Measurements from ENCODE around the gene C1orf159.
A peak's percentile ranks its signal among the peaks of the same experiment; 100 is the strongest.
"Not testable (repeated sequence)": the region's sequence is repeated elsewhere in the genome, so short reads cannot be mapped to it uniquely, and the experiment has no call there.

The C1orf159 gene

DNA sequence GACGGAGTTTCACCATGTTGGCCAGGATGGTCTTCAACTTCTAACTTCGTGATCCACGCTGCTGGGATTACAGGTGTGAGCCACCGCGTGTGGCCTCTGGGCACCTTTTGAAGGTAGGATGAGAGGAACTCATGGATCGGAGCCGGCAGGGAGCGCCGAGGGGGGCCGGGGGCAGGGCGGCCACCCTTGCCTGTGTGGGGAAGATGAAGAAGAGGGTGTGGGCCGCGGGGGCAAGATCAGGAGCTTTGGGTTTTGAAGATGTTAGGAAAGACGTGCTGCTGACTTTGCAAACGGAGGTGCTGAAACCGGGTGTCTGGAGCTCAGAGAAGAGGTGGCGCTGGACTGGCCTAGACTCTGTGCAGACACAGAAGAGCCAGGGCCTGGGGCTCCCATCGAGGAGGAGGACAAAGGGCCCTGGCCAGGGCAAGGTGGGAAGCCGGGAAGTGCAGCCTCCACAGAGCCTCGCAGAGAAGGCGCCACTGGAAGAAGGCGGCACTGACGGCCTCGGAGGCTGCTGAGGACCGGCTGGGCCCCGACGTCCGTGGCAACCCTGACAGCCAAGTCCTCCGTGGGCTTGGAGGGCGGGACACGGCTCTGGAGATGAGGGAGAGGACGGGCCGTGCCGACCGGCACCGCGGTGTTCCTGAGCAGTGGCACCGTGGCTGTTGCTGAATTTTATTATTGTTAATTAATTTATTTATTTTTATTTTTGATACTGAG lies 55.4 kb downstream of the C1orf159 start:
- Histone ChIP-seq H3K27me3 (ENCODE audit: insufficient read depth, low read length) (peaks cover 67% of the 10 kb centered on the region), H3K4me3 (ENCODE audit: low read length) (peak overlapping the region; percentile 68), H3K36me3 (ENCODE audit: insufficient read depth, low read length) (peaks cover 2% of the 10 kb centered on the region; the same call in 1 of the 2 replicates), H3K27ac (ENCODE audit: low read depth, low read length) (no peak overlapping the region), H3K9me3 (ENCODE audit: insufficient read depth, low read depth, low read length) (no peaks in the 10 kb centered on the region), H3K4me1 (ENCODE audit: insufficient read depth, low read length) (no peaks in the 10 kb centered on the region), H3K9ac (ENCODE audit: low read depth, low read length) (no peak overlapping the region)
- 53% methylated on average over 37 of the region's 38 CpGs for whole genome bisulfite sequencing

DNA sequence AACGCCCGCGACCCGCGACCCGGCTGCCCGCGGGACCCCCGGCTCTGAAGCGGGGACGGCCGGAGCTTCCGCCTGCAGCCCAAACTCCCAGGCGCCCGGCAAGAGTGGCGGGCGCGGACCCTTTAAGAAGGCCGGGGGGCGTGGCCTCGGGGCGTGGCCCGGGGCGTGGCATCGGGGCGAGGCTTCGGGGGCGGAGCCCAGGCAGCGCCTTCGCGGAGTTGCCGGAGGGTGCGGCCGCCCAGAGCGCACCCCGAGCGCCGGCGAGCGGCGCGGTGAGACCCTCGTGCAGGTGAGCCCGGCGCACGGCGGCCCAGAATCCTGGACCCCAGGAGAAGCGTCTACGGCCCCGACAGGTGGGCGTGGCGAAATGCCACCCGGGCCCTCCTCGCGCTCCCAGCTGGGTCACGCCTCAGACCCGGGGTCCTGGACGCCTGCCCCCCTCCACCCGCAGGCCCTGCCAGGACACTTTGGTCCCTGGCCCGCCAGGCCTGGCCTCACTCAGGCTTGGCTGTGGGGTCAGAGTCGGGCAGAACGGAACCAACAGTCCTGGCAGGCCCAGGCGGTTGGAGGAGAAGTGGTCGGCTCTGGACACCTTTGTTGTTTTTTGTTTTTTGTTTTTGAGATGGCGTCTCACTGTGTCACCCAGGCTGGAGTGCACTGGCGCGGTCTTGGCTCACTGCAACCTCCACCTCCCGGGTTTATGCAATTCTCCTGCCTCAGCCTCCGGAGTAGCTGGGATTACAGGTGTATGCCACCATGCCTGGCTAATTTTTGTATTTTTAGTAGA lies 56.2 kb downstream of the C1orf159 start:
- 3% methylated on average over 69 of the region's 69 CpGs for WGBS
- no peak overlapping the region for H3K9ac ChIP-seq (ENCODE audit: low read depth, low read length)
- peak overlapping the region; percentile 68 for H3K4me3 ChIP-seq (ENCODE audit: low read length)
- no peaks in the 10 kb centered on the region for H3K4me1 ChIP-seq (ENCODE audit: insufficient read depth, low read length)
- peaks cover 8% of the 10 kb centered on the region for H3K36me3 ChIP-seq (ENCODE audit: insufficient read depth, low read length)
- H3K27me3 ChIP-seq (ENCODE audit: insufficient read depth, low read length) = peaks cover 67% of the 10 kb centered on the region
- H3K9me3 ChIP-seq (ENCODE audit: insufficient read depth, low read depth, low read length) = no peaks in the 10 kb centered on the region
- H3K27ac ChIP-seq (ENCODE audit: low read depth, low read length) = no peak overlapping the region

DNA sequence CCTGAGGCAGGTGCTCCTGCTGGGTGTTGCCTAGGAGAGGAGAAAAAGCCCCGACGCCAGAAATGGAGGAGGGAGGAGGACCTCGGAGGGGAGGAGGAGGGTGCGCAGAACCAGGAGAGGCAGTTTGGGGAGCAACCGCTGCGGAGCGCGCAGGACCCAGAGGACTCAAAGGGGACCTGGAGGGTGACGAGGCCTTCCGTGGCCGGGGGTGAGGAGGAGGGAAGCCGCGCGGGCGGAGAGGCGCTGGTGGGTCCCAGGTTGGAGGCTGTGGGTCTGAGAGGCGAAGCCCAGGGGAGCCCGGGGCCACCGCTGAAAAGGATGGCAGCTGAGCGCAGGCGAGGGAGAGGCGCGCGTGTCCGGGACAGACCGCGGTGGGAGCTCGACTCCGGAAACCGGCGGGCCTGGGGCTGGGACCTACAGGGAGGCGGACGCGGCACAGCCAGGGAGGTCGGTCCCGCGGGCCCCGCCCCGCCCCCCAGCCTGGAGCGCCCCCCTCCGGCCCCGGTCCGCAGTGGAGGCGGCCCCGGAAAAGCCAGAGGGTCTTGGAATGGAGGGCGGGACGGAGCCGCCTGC lies 56.9 kb downstream of the C1orf159 start:
- Histone ChIP-seq H3K9ac (ENCODE audit: low read depth, low read length) (no peak overlapping the region; the same call in 1 of the 2 replicates), H3K27ac (ENCODE audit: low read depth, low read length) (no peak overlapping the region), H3K27me3 (ENCODE audit: insufficient read depth, low read length) (peaks cover 62% of the 10 kb centered on the region), H3K36me3 (ENCODE audit: insufficient read depth, low read length) (peaks cover 14% of the 10 kb centered on the region), H3K4me3 (ENCODE audit: low read length) (peak overlapping the region; percentile 68), H3K9me3 (ENCODE audit: insufficient read depth, low read depth, low read length) (no peaks in the 10 kb centered on the region), H3K4me1 (ENCODE audit: insufficient read depth, low read length) (no peaks in the 10 kb centered on the region)
- WGBS = 2% methylated on average over 48 of the region's 48 CpGs

DNA sequence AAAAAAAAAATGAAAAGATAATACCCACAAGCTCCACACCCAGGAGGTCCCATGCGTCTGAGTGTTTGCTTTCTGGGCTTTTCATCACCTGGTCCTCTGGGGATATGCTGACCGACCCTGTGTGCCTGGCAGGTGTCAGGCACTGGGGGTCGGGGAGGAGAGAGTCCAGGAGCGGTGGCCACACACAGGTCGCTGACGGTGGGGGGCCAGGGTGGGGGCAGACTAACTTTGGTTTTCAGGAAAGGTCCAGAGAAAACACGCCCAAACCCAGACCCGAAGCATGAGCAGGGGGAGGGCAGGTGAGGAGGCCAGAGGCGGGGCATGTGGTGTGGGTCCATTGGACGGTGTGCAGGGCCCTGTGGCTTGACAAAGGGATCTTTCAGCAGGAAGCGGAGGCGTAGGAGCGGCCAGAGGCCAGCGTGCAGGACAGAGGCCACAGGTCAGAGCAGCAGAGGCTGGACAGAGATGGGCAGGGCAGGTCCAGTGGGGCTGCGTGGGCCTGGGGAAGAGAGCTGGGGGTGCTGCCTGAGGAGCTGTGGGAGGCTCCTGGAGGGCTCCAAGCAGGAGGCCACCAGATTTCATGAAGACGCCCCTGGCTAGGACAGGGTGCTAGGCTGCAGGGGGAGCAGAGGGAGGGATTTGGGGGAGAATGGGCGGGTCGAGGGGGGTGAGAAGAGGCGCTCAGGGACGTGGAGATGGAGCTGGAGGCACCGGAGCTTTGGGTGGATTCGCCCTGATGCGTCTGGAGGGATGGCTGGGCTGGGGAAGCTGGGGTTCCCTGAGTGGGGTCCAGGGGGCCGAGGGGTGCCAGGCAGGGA lies 57.6 kb downstream of the C1orf159 start:
- H3K27ac ChIP-seq (ENCODE audit: low read depth, low read length) = no peak overlapping the region
- H3K4me1 ChIP-seq (ENCODE audit: insufficient read depth, low read length) = no peaks in the 10 kb centered on the region
- no peak overlapping the region; the same call in 1 of the 2 replicates for H3K9ac ChIP-seq (ENCODE audit: low read depth, low read length)
- 43% methylated on average over 24 of the region's 24 CpGs for WGBS
- peak overlapping the region; percentile 68 for H3K4me3 ChIP-seq (ENCODE audit: low read length)
- peaks cover 18% of the 10 kb centered on the region for H3K36me3 ChIP-seq (ENCODE audit: insufficient read depth, low read length)
- H3K9me3 ChIP-seq (ENCODE audit: insufficient read depth, low read depth, low read length) = no peaks in the 10 kb centered on the region
- H3K27me3 ChIP-seq (ENCODE audit: insufficient read depth, low read length) = peaks cover 54% of the 10 kb centered on the region

DNA sequence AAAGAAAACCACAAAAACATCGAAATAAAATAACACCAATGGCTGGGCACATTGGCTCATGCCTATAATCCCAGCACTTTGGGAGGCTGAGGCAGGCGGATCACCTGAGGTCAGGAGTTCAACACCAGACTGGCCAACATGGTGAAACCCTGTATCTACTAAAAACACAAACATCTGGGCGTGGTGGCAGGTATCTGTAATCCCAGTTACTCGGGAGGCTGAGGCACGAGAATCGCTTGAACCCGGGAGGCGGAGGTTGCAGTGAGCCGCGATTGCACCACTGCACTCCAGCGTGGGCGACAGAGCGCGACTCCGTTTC lies 58.2 kb downstream of the C1orf159 start:
- peaks cover 49% of the 10 kb centered on the region for H3K27me3 ChIP-seq (ENCODE audit: insufficient read depth, low read length)
- H3K9me3 ChIP-seq (ENCODE audit: insufficient read depth, low read depth, low read length) = not testable (repeated sequence)

DNA sequence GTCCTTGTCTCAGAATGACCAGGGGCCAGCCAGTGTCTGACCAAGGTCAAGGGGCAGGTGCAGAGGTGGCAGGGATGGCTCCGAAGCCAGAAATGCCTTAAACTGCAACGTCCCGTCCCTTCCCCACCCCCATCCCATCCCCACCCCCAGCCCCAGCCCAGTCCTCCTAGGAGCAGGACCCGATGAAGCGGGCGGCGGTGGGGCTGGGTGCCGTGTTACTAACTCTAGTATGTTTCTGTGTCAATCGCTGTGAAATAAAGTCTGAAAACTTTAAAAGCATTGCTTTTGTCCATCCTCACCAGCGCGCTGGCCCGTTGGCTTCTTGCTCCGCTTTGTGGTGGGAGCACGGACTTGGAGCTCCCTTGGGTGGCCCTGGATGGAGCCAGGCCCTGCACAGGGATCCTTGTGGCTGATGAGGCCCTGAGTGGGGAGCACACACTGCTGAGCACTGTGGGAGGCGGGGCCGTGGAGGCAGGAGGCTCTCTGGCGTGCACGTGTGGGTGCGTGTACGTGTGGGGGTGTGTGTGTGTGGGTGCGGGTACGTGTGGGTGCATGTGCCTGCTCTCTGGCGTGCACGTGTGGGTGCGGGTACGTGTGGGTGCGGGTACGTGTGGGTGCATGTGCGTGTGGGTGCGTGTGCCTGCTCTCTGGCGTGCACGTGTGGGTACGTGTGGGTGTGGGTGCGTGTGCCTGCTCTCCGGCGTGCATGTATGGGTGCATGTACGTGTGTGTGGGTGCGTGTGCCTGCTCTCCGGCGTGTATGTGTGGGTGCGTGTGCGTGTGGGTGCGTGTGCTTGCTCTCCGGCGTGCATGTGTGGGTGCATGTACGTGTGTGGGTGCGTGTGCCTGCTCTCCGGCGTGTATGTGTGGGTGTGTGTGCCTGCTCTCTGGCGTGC lies 59.8 kb downstream of the C1orf159 start:
- Histone ChIP-seq H3K4me1 (ENCODE audit: insufficient read depth, low read length) (no peaks in the 10 kb centered on the region), H3K27me3 (ENCODE audit: insufficient read depth, low read length) (peaks cover 33% of the 10 kb centered on the region), H3K9me3 (ENCODE audit: insufficient read depth, low read depth, low read length) (no peaks in the 10 kb centered on the region), H3K4me3 (ENCODE audit: low read length) (no peak overlapping the region), H3K9ac (ENCODE audit: low read depth, low read length) (no peak overlapping the region), H3K27ac (ENCODE audit: low read depth, low read length) (no peak overlapping the region), H3K36me3 (ENCODE audit: insufficient read depth, low read length) (peaks cover 38% of the 10 kb centered on the region)
- 95% methylated on average over 49 of the region's 50 CpGs for WGBS

More for the DNA sequence above, 58.2 kb downstream of the C1orf159 start:
- not testable (repeated sequence) for H3K27ac ChIP-seq (ENCODE audit: low read depth, low read length); H3K4me1 ChIP-seq (ENCODE audit: insufficient read depth, low read length); H3K4me3 ChIP-seq (ENCODE audit: low read length); H3K9ac ChIP-seq (ENCODE audit: low read depth, low read length)
- H3K36me3 ChIP-seq (ENCODE audit: insufficient read depth, low read length) = peaks cover 23% of the 10 kb centered on the region
- 86% methylated on average over 15 of the region's 15 CpGs for WGBS

DNA sequence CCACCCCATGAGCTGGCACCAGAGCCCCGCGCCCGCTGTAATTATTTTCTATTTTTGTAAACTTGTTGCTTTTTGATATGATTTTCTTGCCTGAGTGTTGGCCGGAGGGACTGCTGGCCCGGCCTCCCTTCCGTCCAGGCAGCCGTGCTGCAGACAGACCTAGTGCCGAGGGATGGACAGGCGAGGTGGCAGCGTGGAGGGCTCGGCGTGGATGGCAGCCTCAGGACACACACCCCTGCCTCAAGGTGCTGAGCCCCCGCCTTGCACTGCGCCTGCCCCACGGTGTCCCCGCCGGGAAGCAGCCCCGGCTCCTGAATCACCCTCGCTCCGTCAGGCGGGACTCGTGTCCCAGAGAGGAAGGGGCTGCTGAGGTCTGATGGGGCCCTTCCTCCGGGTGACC lies 60.9 kb downstream of the C1orf159 start:
- no peak overlapping the region for H3K9ac ChIP-seq (ENCODE audit: low read depth, low read length)
- peaks cover 22% of the 10 kb centered on the region for H3K27me3 ChIP-seq (ENCODE audit: insufficient read depth, low read length)
- no peaks in the 10 kb centered on the region for H3K4me1 ChIP-seq (ENCODE audit: insufficient read depth, low read length)
- no peak overlapping the region for H3K4me3 ChIP-seq (ENCODE audit: low read length)
- WGBS = 90% methylated on average over 23 of the region's 23 CpGs
- H3K27ac ChIP-seq (ENCODE audit: low read depth, low read length) = no peak overlapping the region
- H3K9me3 ChIP-seq (ENCODE audit: insufficient read depth, low read depth, low read length) = no peaks in the 10 kb centered on the region
- H3K36me3 ChIP-seq (ENCODE audit: insufficient read depth, low read length) = peaks cover 44% of the 10 kb centered on the region

DNA sequence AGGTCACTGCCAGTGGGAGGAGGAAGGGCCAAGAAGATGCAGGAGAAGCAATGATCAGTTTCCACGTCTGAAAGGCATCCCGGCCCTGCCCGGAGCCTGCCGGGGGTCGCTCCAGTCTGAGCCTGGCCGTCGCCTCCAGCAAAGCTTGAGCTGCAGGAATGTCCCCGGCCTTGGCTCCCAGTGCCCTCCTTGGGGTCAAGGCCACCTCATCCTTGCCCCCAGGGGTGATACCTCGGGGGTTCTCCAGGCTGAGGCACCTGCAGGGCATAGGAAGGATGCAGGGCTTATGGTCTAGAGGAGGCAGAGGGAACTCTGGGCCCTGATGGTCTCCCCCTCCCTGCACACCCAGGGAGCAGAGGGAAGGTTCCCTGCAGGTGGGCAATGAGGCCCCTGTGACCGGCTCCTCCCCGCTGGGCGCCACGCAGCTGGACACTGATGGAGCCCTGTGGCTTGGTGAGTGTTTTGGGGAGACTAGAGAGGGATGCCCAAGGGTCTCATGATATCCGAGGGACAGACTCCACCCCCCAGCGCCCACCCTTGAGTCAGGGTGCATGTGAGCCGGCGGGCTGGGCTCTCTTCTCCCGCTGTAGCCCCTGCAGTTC lies 61.7 kb downstream of the C1orf159 start:
- H3K27me3 ChIP-seq (ENCODE audit: insufficient read depth, low read length) = peaks cover 17% of the 10 kb centered on the region
- WGBS = 93% methylated on average over 18 of the region's 18 CpGs
- H3K36me3 ChIP-seq (ENCODE audit: insufficient read depth, low read length) = peaks cover 48% of the 10 kb centered on the region
- no peak overlapping the region for H3K27ac ChIP-seq (ENCODE audit: low read depth, low read length)
- H3K9ac ChIP-seq (ENCODE audit: low read depth, low read length) = no peak overlapping the region
- no peak overlapping the region for H3K4me3 ChIP-seq (ENCODE audit: low read length)
- H3K9me3 ChIP-seq (ENCODE audit: insufficient read depth, low read depth, low read length) = no peaks in the 10 kb centered on the region
- no peaks in the 10 kb centered on the region for H3K4me1 ChIP-seq (ENCODE audit: insufficient read depth, low read length)

DNA sequence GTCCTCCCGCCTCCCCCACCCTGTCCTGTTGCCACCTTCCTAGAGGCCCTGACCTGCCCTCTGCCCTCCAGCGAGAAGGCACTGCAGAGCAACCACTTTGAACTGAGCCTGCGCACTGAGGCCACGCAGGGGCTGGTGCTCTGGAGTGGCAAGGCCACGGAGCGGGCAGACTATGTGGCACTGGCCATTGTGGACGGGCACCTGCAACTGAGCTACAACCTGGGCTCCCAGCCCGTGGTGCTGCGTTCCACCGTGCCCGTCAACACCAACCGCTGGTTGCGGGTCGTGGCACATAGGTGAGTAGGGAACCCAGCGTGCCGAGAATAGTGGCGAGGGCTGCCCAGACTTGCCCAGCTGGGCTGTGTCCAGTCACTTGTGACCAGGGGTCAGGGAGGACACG lies 62.2 kb downstream of the C1orf159 start:
- Histone ChIP-seq H3K4me3 (ENCODE audit: low read length) (no peak overlapping the region), H3K36me3 (ENCODE audit: insufficient read depth, low read length) (peaks cover 48% of the 10 kb centered on the region), H3K9me3 (ENCODE audit: insufficient read depth, low read depth, low read length) (no peaks in the 10 kb centered on the region), H3K4me1 (ENCODE audit: insufficient read depth, low read length) (no peaks in the 10 kb centered on the region), H3K27ac (ENCODE audit: low read depth, low read length) (no peak overlapping the region), H3K9ac (ENCODE audit: low read depth, low read length) (no peak overlapping the region), H3K27me3 (ENCODE audit: insufficient read depth, low read length) (peaks cover 12% of the 10 kb centered on the region)
- WGBS = 96% methylated on average over 18 of the region's 18 CpGs

DNA sequence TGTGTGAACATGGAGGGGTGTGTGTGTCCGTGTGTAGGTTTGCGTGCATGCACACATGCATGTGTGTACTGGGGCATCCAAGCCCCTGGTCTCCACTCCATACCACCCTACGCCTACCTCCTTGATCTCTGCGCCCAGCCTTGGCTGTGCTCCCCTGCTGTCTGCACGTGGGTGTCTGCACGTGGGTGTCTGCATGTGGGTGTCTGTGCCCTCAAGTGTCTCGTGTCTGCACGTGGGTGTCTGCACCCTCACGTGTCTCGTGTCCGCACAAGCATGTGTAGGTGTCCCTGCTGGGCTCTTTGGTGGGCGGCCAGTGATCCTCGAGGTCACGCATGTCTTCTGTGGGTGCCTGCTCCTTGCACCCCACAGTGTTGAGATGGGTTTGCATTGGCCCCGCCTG lies 62.9 kb downstream of the C1orf159 start:
- peaks cover 6% of the 10 kb centered on the region for H3K27me3 ChIP-seq (ENCODE audit: insufficient read depth, low read length)
- H3K27ac ChIP-seq (ENCODE audit: low read depth, low read length) = no peak overlapping the region
- H3K9ac ChIP-seq (ENCODE audit: low read depth, low read length) = no peak overlapping the region
- no peaks in the 10 kb centered on the region for H3K9me3 ChIP-seq (ENCODE audit: insufficient read depth, low read depth, low read length)
- H3K4me3 ChIP-seq (ENCODE audit: low read length) = no peak overlapping the region
- WGBS = 95% methylated on average over 15 of the region's 15 CpGs
- H3K36me3 ChIP-seq (ENCODE audit: insufficient read depth, low read length) = peaks cover 48% of the 10 kb centered on the region
- H3K4me1 ChIP-seq (ENCODE audit: insufficient read depth, low read length) = no peaks in the 10 kb centered on the region

All from HUES64 (cell line).